Measurements from ENCODE around the gene RAB7A. TPM values are rescaled to one million over a fixed set of nuclear protein-coding genes. Genes with fewer than 3 reads are reported as not detected.

Gene RAB7A
- polyA plus RNA-seq, 2 of the 4 experiments (the other 2 are of a cell fraction), result 137 to 160 TPM

- TF ChIP-seq NFE2L2 (conservative IDR thresholded peaks at IDR 0.05; ENCODE audit: low read length), result no peak
- TF ChIP-seq CTCF (IDR thresholded peaks at IDR 0.05), result no peak
- TF ChIP-seq HEYL (CRISPR knock-in tag; IDR thresholded peaks at IDR 0.05), result no peak
- TF ChIP-seq KDM1A (IDR thresholded peaks at IDR 0.05; ENCODE audit: low read depth), result no peak
- no peak for TF ChIP-seq ZFP36 (IDR thresholded peaks at IDR 0.05; ENCODE audit: borderline replicate concordance, partially characterized antibody)
- TF ChIP-seq CBX8 (IDR thresholded peaks at IDR 0.05), result no peak
- 95% methylated on average over 6 of the region's 13 CpGs for WGBS (ENCODE audit: missing lambda C conversion rate)
- Histone ChIP-seq H3K9me3 (peaks cover 3% of the 10 kb centered on the region; the same call in 2 of the 3 replicates), H3K4me2 (no peak overlapping the region), H3K4me3 (no peak overlapping the region), H3K27ac (no peak overlapping the region), H3K4me1 (0 out of 3 replicates have a peak, but pooled peaks cover 9% of the 10 kb centered on the region)
- ChIA-PET CTCF (interaction anchor here (1.5 kb wide), 2 partner anchors 8 to 168 kb away, joined by 4 to 5 read pairs; no protein-coding TSS in a partner anchor), POLR2A (no interaction called here)
- DNase-seq (ENCODE audit: low read depth in 1 of 2, low spot score in 1 of 2) (no peak), FAIRE-seq (no peak), ATAC-seq (no peak)
Observed at GRCh38 chr3:128848936-128849335, 123.0 kb downstream of the RAB7A start.

GRCh38 chr3:128849911-128850455, 124.0 kb downstream of the RAB7A start:
- DNase-seq (ENCODE audit: low read depth in 1 of 2, low spot score in 1 of 2) (peak in 1 of 2 experiments; percentile 9), FAIRE-seq (no peak), ATAC-seq (no peak)
- Histone ChIP-seq H3K27ac (no peak overlapping the region), H3K9me3 (peaks cover 12% of the 10 kb centered on the region; the same call in 2 of the 3 replicates), H3K4me1 (0 out of 3 replicates have a peak, but pooled peaks cover 9% of the 10 kb centered on the region), H3K4me2 (no peak overlapping the region), H3K4me3 (no peak overlapping the region)
- 0 out of 5 replicates have a peak, but pooled peaks of 1 of the 2 experiments have one; percentile 33 for TF ChIP-seq RAD21 (conservative IDR thresholded peaks at IDR 0.05 in 1 of 2, IDR thresholded peaks at IDR 0.05 in 1 of 2)
- no peak for TF ChIP-seq NFE2L2 (conservative IDR thresholded peaks at IDR 0.05; ENCODE audit: low read length)
- TF ChIP-seq CHD4 (IDR thresholded peaks at IDR 0.05; ENCODE audit: borderline replicate concordance), result no peak
- WGBS (ENCODE audit: missing lambda C conversion rate), result 100% methylated on average over 2 of the region's 11 CpGs
- CTCF ChIA-PET, result interaction anchor here (0.9 to 1.5 kb wide), 2 partner anchors 25 to 169 kb away, joined by 3 to 4 read pairs; no protein-coding TSS in a partner anchor
- POLR2A ChIA-PET, result no interaction called here

- ChIA-PET CTCF (no interaction called here), POLR2A (no interaction called here)
- DNase-seq (ENCODE audit: low read depth in 1 of 2, low spot score in 1 of 2), result no peak
- 72% methylated on average over 9 of the region's 9 CpGs for WGBS (ENCODE audit: missing lambda C conversion rate)
- Histone ChIP-seq H3K4me3 (no peak overlapping the region), H3K4me1 (0 out of 3 replicates have a peak, but pooled peaks cover 7% of the 10 kb centered on the region), H3K4me2 (no peak overlapping the region), H3K27ac (no peak overlapping the region), H3K9me3 (peaks cover 15% of the 10 kb centered on the region; the same call in 2 of the 3 replicates)
- no peak for ATAC-seq
- TF ChIP-seq NR3C1 (IDR thresholded peaks at IDR 0.05), result no peak
- no peak for TF ChIP-seq POLR2AphosphoS2 (conservative IDR thresholded peaks at IDR 0.05; ENCODE audit: low read length)
- TF ChIP-seq RFX5 (IDR thresholded peaks at IDR 0.05), result no peak
- no peak for TF ChIP-seq REST (IDR thresholded peaks at IDR 0.05)
- no peak for FAIRE-seq
Observed at GRCh38 chr3:128850544-128850943, 124.6 kb downstream of the RAB7A start.

- POLR2A ChIA-PET, result no interaction called here
- Histone ChIP-seq H3K4me2 (no peak overlapping the region), H3K4me1 (no peaks in the 10 kb centered on the region), H3K4me3 (no peak overlapping the region), H3K27ac (no peak overlapping the region), H3K9me3 (peaks cover 17% of the 10 kb centered on the region; the same call in 2 of the 3 replicates)
- no peak for DNase-seq (ENCODE audit: low read depth in 1 of 2, low spot score in 1 of 2)
- TF ChIP-seq RAD21 (conservative IDR thresholded peaks at IDR 0.05 in 1 of 2, IDR thresholded peaks at IDR 0.05 in 1 of 2) (no peak), EHMT2 (IDR thresholded peaks at IDR 0.05; ENCODE audit: low read depth) (no peak), ZC3H11A (IDR thresholded peaks at IDR 0.05) (no peak), ELK1 (IDR thresholded peaks at IDR 0.05; ENCODE audit: low read depth, low read length) (no peak)
- WGBS (ENCODE audit: missing lambda C conversion rate), result 28% methylated on average over 3 of the region's 4 CpGs
- ATAC-seq, result no peak
- no peak for FAIRE-seq
- CTCF ChIA-PET, result no interaction called here
Observed at GRCh38 chr3:128851601-128852000, 125.6 kb downstream of the RAB7A start.
